MV-4-11 (cell line): ENCODE measurements around the gene EML4.
A peak's percentile ranks its signal among the peaks of the same experiment; 100 is the strongest.
"Not testable (repeated sequence)": the region's sequence is repeated elsewhere in the genome, so short reads cannot be mapped to it uniquely, and the experiment has no call there.

Source experiments
- DNase-seq: peaks from one replicate; lab custom pipeline; 2025; lab: John Stamatoyannopoulos, UW

The EML4 gene

DNA sequence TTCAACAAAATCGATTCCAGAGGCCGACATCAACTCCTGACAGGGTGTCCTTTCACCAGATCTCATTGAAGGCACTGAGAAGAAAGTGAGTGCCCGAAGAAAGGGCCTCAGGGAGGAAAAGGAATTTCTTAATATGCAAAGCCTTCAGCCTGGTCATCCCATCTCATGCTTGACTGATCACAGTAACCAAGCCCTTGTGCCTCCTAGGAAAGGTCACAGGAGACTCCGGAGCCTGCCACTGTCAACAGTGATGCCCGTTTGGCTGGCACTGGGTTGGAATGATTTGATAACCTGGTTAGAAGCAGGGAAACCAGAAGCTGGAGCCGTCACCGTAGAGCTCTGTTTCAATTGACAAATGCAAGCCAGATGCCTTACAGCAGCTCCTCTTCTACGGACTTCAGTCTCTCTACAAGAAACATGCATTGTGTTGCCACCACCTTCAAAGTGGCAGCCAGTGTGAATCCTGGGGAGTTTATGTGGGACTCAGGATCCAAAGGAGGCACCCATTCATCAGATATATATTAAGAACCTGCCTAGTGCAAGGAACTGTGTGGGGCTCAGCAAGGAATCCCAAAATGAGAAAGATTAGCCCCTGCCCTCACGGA is 167.3 kb downstream of the EML4 start:
- no peak for DNase-seq

DNA sequence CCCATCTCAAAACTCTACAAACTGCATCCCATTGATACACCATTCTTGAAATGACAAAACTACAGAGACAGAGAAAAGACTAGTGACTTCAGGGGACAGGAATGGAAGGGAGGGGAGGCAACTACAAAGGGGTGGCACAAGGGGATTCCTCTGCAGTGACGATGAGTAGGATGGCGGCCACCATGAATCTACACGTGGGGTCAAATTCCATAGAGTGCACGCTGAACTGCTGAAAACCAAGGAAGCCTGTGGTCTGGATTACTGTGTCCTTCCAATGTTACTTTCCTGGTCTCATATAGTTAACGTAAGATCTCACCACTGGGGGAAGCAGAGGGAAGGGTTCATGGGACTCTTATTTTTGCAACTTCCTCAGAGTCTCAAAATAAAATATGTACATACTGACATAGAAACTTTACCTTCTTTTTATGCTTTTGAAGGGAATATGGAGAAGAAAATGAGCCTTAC is 168.2 kb downstream of the EML4 start:
- no peak for DNase-seq

GRCh38 chr2:42337846-42338566 is 168.9 kb downstream of the EML4 start:
- DNase-seq: no peak

DNA sequence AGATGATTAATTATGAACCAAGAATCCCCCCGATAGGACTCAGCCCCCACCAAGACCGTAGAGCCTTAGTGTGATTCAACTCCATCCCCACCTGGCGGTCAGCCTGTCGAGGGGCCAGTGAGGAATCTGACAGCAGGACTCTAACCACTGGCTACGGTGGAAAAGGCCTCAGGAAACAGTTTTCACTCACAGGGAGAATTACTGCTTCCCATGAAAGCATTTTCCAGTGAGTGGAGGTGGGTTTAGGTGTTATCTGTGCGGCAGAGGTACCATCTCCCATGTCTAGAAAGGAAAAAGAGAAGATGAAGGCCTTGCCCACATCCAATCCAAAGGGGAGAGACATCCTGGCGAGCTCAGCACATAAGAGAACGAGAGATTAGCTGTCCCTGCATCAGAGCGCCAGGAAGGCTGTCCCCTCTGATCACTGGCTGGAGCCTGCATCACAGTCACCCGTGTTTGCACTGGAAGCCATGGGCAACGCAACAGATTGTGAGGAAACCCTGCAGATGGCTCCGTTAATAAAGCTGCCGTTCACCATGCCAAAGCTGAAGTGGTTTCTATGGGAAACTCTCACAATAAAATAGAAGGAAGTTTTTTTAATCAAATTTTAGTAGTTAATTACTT is 169.5 kb downstream of the EML4 start:
- DNase-seq: no peak

- DNase-seq: no peak
These were observed 170.2 kb downstream of the EML4 start for GRCh38 chr2:42339191-42339912.

DNA sequence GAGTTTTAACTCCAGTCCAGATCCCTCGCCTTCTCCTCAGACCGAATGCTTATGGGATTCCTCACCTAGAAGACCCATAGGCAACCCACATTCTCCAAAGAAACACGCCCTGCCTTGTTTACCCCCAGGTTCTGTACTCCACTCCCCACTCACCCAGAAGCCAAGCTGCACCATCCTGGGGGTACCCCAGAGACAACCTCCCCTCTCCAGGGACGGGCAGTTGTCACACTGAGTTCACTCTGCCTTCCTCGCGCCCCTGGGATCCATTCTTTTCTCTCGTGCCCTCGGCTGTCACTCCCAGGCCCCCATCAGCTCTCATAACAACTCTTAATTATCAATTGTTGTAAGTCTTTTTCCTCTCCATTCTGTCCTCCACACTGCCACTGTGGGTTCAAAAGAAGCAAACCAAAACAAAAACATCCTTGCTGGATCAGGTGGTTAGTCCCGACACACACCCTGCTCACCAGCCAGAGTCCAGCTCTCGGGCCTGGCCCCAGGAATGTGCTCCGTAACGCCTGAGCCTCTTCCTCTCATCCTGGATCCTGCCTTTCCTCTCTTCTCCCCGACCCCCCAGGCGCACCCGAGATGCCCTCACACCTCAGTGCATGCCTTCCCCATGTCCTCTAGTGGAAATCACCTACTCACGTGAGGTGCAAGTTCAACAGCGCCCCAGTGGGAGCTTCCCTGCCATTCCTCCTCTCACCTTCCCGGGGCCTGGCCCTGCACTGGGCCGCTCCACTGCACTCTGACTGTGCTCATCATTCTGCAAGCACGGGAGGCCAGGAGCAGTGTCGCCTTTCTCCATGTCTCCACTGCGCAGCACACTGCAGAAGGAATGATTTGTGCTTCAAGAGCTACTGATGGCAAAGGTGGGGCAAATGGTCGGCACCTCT is 171.1 kb downstream of the EML4 start:
- DNase-seq: no peak

GRCh38 chr2:42340938-42341636 is 171.9 kb downstream of the EML4 start:
- DNase-seq: no peak

- DNase-seq: no peak
These were observed 173.1 kb downstream of the EML4 start for GRCh38 chr2:42342061-42342794.

DNA sequence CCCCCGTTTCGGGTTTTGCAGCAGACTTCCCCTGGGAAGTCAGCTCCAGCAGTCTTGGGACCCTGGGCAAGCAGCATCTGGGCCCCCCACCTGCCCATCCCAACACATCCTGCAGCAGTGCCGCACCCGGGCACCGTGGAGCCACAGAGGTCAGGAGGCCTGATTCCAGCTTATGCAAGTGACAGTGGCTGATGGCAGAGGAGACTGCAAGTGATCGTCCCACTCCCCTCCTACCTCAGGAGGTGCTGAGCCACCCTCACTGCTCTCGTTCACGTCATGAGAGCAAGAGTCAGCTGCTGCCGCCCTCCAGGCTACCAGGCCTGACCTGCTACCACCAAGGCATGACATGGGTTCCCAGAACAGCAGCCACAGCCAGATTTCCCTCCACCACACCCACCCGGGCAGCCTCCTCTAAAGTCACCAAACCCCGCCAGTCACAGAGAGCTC is 173.7 kb downstream of the EML4 start:
- DNase-seq: no peak

DNA sequence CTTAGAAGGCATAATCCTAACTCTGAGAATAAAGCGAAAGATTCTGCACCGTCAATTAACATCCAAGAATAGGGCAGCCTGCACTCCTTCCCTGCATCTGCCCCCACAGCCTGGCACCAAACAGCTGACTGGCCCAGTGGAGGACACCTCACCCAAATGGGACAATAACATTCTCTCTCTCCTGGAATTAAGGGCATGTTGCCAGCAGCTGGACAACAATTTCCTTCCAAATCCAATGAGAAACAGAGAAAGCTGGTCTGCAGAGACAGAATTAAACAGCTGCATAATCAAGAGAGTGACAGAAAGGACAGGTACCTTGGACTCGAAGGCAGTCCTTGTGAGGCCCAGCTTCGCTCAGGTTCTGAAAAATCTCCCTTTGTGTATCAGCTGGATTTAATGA is 176.8 kb downstream of the EML4 start:
- no peak for DNase-seq

DNA sequence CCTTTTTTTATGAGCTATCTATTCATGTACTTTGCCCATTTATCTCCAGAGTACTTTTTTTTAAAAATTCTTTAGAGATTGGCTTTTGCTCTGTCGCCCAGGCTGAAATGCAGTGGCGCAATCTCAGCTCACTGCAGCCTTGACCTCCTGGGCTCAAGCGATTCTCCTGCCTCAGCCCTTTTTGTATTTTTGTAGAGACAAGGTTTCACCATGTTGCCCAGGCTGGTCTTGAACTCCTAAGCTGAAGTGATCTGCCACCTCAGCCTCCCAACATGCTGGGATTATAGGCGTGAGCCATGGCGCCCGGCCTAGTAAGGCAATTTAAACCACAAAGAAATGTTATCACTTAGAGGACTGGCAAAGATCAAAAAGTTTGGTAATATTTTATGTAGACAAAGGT is 177.7 kb downstream of the EML4 start:
- not testable (repeated sequence) for DNase-seq

- DNase-seq: not testable (repeated sequence)
These were observed 178.4 kb downstream of the EML4 start for GRCh38 chr2:42347518-42347917.

DNA sequence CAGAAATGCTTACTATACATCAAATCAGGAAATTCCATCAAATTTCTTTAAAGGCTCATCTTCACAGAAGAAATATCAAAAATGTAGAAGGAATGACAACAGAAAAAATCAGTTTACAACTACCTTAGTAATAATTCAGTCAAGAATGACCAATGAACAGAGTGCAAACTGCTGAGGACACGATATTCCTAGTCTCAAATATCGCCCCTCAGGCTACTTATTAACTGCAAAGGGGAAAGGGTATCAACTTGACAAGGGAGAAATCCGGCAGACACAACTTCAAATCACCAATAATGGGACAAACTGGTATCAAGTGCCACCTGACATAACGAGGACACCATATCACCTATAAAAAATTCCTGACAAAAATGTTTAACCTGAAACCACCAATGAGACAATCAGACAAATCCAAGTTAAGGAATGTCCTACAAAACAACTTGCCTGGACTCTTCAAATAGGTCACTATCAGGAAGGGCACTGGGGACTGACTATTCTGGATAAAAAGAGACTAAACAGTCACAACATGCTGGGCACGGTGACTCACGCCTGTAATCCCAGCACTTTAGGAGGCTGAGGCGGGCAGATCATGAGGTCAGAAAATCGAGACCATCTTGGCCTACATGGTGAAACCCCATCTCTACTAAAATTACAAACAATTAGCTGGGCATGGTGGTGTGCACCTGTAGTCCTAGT is 179.1 kb downstream of the EML4 start:
- no peak for DNase-seq

DNA sequence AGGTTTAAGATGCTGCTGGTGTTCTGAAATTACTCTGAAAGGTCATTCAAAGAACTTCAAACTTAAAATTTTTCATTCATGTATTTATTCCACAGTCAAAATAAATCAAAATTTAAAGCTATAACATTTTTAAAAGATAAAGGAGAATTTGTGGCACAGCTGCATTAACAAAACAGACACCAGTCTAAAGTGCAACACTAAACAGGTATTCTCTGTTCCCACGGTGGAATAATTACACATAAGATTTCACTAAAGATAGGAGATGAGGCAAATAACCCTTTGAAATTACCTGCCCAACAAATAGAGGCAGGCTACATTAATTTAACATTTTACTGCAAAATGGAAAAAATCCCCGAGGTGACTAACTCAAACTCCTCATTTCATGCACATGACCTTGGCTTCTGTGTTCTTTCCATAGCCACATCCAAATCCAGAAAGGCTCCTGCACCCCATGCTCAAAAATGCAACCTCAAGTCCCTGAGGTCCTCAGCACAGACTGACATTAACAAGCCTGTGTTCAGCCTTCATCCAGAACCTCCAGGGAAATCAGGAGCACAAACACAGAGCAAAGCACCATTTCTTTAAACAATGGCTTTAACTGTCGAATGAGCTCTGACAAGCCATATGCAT is 181.4 kb downstream of the EML4 start:
- no peak for DNase-seq

DNA sequence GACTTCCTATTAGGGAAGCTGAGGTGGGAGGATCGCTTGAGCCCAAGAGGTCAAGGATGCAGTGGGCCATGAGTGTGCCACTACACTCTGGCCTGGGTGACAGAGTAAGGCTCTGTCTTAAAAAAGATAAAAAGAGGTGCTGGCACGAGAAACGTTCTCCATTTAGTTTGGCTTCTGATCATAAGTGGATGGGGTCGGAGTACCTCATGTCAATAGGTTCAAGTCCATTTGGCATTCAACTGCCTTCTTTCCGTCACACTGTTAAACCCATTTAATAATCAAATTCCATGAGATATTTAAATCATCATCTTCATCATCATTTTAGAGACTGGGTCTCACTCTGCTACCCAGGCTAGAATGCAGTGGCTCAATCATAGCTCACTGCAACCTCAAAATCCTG is 182.7 kb downstream of the EML4 start:
- no peak for DNase-seq

- DNase-seq: no peak
These were observed 184.8 kb downstream of the EML4 start for GRCh38 chr2:42353792-42354429.

DNA sequence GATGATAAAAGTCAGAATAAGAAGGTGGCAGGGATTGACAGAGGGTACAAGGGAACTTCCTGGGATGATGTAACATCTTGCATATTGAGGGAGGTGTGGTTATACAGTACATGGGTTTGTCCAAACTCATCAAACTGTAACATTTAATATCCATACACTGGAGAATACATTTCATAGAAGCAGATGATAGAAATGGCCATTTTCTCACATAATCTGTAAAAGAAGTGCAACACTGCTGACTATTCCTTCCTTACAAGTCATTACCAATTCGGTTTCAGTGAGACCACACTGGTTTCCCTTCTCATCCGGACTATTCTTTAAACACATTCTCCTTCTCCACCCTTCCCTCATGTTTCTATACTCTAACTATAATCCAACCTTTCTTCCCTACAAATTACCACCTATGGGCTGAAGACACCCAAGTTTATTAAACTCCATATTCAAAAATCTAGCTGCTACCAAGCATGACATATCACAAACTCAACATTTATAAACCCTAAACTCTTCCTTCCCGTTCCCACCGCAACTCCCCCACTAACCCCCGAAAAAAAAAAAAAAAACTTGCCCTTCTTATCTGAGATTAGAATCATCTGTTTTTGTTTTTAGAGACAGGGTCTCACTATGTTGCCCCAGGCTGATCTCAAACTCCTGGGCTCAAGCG is 190.3 kb downstream of the EML4 start:
- DNase-seq: peak; percentile 26

- DNase-seq: peak; percentile 51
These were observed 190.9 kb downstream of the EML4 start for GRCh38 chr2:42359965-42360483.
